Fibroblast of lung (primary cell): Measurements from ENCODE around the gene GRIK4. TPM values are rescaled to one million over a fixed set of nuclear protein-coding genes. Genes with fewer than 3 reads are reported as not detected.

Source experiments
- DNase-seq, 2 donors: peaks; one replicate each; pipeline versions ENCODE4 v3.0.0 to v3.0.0-alpha.2; 2010; ENCODE audit warnings: low read depth in 2 of 2
- H2AFZ ChIP-seq: 2 replicates; pipeline ENCODE4 v1.5.1; 2012; ENCODE audit warnings: low read length, control low read depth, inconsistent platforms
- H3K27ac ChIP-seq: 2 replicates; pipeline ENCODE4 v1.5.1; 2011; ENCODE audit warnings: low read length, control low read depth; ENCODE audit not compliant: insufficient read depth
- H3K27me3 ChIP-seq: 2 replicates; pipeline ENCODE4 v1.5.1; 2011; ENCODE audit warnings: mild to moderate bottlenecking, low read length; ENCODE audit not compliant: control insufficient read depth, insufficient read depth
- H3K36me3 ChIP-seq: 2 replicates; pipeline ENCODE4 v1.5.1; 2011; ENCODE audit warnings: low read length; ENCODE audit not compliant: control insufficient read depth, insufficient read depth
- H3K4me1 ChIP-seq: 2 replicates; pipeline ENCODE4 v1.5.1; 2011; ENCODE audit warnings: low read length; ENCODE audit not compliant: control insufficient read depth, insufficient read depth; ENCODE audit errors: extremely low read depth
- H3K4me2 ChIP-seq: 2 replicates; pipeline ENCODE4 v1.5.1; 2011; ENCODE audit warnings: low read length, control low read depth; ENCODE audit not compliant: insufficient read depth; ENCODE audit errors: extremely low read depth
- H3K4me3 ChIP-seq, 4 experiments: fragments of 200-600 bp in 1 of 4; sonication (generic) in 1 of 4; replicated peaks in 1 of 4; 2 replicates each; pipeline ENCODE4 v1.5.1; 2011 to 2016; ENCODE audit warnings: low read length in 4 of 4, low read depth in 3 of 4, mild to moderate bottlenecking in 3 of 4, control low read depth in 2 of 4, inconsistent platforms in 1 of 4, mixed read lengths in 1 of 4; ENCODE audit not compliant: insufficient read depth in 1 of 4; ENCODE audit errors: control extremely low read depth in 1 of 4
- H3K79me2 ChIP-seq: 2 replicates; pipeline ENCODE4 v1.5.1; 2012; ENCODE audit warnings: mild to moderate bottlenecking, low read length, inconsistent platforms; ENCODE audit not compliant: control insufficient read depth, insufficient read depth
- H3K9ac ChIP-seq: 2 replicates; pipeline ENCODE4 v1.5.1; 2011; ENCODE audit warnings: mild to moderate bottlenecking, low read length, control low read depth; ENCODE audit not compliant: insufficient read depth
- H3K9me3 ChIP-seq: 2 replicates; pipeline ENCODE4 v1.5.1; 2012; ENCODE audit warnings: low read depth, low read length; ENCODE audit not compliant: control insufficient read depth, insufficient read depth
- H4K20me1 ChIP-seq: 2 replicates; pipeline ENCODE4 v1.5.1; 2011; ENCODE audit warnings: low read length; ENCODE audit not compliant: control insufficient read depth, insufficient read depth; ENCODE audit errors: extremely low read depth
- CTCF ChIP-seq, 2 donors: IDR thresholded peaks in 1 of 2; conservative IDR thresholded peaks in 1 of 2; 1 replicate in 1 of 2; 2 replicates in 1 of 2; pipeline ENCODE4 v1.5.1; 2011 to 2012; ENCODE audit warnings: low read length in 2 of 2, control low read depth in 1 of 2, inconsistent platforms in 1 of 2, low read depth in 1 of 2, mild to moderate bottlenecking in 1 of 2
- EZH2 ChIP-seq: IDR thresholded peaks from 2 replicates; pipeline ENCODE4 v1.5.1; 2012; ENCODE audit warnings: low read length, control low read depth, mild to moderate bottlenecking; ENCODE audit errors: missing control alignments
- polyA plus RNA-seq, 2 donors: library from polyadenylated mRNA; depleted of rRNA in 1 of 2; stranded (reverse) in 1 of 2; unstranded in 1 of 2; fragments of >200 nt; gene quantifications; 2 replicates each; pipeline ENCODE4 v1.2.1, GENCODE V29; 2011 to 2012; ENCODE audit warnings: missing spikeins in 1 of 2
- total RNA-seq: library from RNA; depleted of rRNA; stranded (reverse); fragments of >200 nt; gene quantifications from 2 replicates; pipeline ENCODE4 v1.2.1, GENCODE V29; 2014

GRIK4 gene
- total and polyA plus RNA-seq, 2 donors (not counting 1 experiment from before 2014, with no cell fraction given) = 0.17 to 1.5 TPM

GRCh38 chr11:120715239-120715638 is 203.7 kb downstream of the GRIK4 start:
- DNase-seq = peak in 1 of 2 donors; percentile 28
- Histone ChIP-seq H3K27me3 (no peaks in the 10 kb centered on the region), H3K9me3 (no peaks in the 10 kb centered on the region), H3K79me2 (no peaks in the 10 kb centered on the region), H3K27ac (no peak overlapping the region), H3K9ac (no peak overlapping the region), H2AFZ (peak overlapping the region; percentile 39), H3K4me3 (peak overlapping the region; percentile 9 to 40 (median 16)), H3K4me1 (peaks cover 12% of the 10 kb centered on the region), H3K36me3 (no peaks in the 10 kb centered on the region), H3K4me2 (peak overlapping the region; percentile 63), H4K20me1 (no peaks in the 10 kb centered on the region)
- TF ChIP-seq EZH2 = no peak
- TF ChIP-seq CTCF (conservative IDR thresholded peaks at IDR 0.05 in 1 of 2, IDR thresholded peaks at IDR 0.05 in 1 of 2; ENCODE audit: low read depth in 1 of 2, low read length in 2 of 2) = peak; percentile 66 to 73

- no peak overlapping the region for H2AFZ ChIP-seq
- no peak overlapping the region for H3K9ac ChIP-seq
- H4K20me1 ChIP-seq = no peaks in the 10 kb centered on the region
- no peaks in the 10 kb centered on the region for H3K9me3 ChIP-seq
- no peak overlapping the region for H3K4me3 ChIP-seq
- TF ChIP-seq EZH2 (no peak), CTCF (conservative IDR thresholded peaks at IDR 0.05 in 1 of 2, IDR thresholded peaks at IDR 0.05 in 1 of 2; ENCODE audit: low read depth in 1 of 2, low read length in 2 of 2) (no peak)
- no peak for DNase-seq
- H3K4me1 ChIP-seq = peaks cover 2% of the 10 kb centered on the region
- H3K27me3 ChIP-seq = no peaks in the 10 kb centered on the region
- H3K4me2 ChIP-seq = no peak overlapping the region
- H3K36me3 ChIP-seq = no peaks in the 10 kb centered on the region
- no peak overlapping the region for H3K27ac ChIP-seq
- no peaks in the 10 kb centered on the region for H3K79me2 ChIP-seq
These were observed 205.5 kb downstream of the GRIK4 start for GRCh38 chr11:120717042-120717441.

- Histone ChIP-seq H3K4me1 (no peaks in the 10 kb centered on the region), H3K4me3 (no peak overlapping the region), H3K27ac (no peak overlapping the region), H3K27me3 (no peaks in the 10 kb centered on the region), H3K9ac (no peak overlapping the region), H4K20me1 (no peaks in the 10 kb centered on the region), H3K9me3 (no peaks in the 10 kb centered on the region), H3K79me2 (no peaks in the 10 kb centered on the region), H3K4me2 (no peak overlapping the region), H2AFZ (no peak overlapping the region), H3K36me3 (no peaks in the 10 kb centered on the region)
- no peak for DNase-seq
- TF ChIP-seq EZH2 (no peak), CTCF (conservative IDR thresholded peaks at IDR 0.05 in 1 of 2, IDR thresholded peaks at IDR 0.05 in 1 of 2; ENCODE audit: low read depth in 1 of 2, low read length in 2 of 2) (no peak)
These were observed 206.1 kb downstream of the GRIK4 start for GRCh38 chr11:120717623-120718022.
